Liver (tissue), 9 donors: ENCODE results near the gene SMIM29. TPM values are rescaled to one million over a fixed set of nuclear protein-coding genes. Genes with fewer than 3 reads are reported as not detected.
A peak's percentile ranks its signal among the peaks of the same experiment; 100 is the strongest.

ENCODE experiments used
- DNase-seq: peaks from one replicate; pipeline ENCODE4 v3.0.0-alpha.2; 2017; ENCODE audit warnings: low spot score
- H3K27ac ChIP-seq, 2 donors: one replicate each; pipeline ENCODE4 v1.7.0; 2013; ENCODE audit warnings: inconsistent platforms in 2 of 2, low read length in 2 of 2, control low read depth in 1 of 2, low read depth in 1 of 2, mild to moderate bottlenecking in 1 of 2
- H3K27me3 ChIP-seq, 4 donors: one replicate each; pipeline versions ENCODE4 v1.6.1 to v1.7.0; 2013; ENCODE audit warnings: low read length in 3 of 4, inconsistent platforms in 1 of 4, mild to moderate bottlenecking in 1 of 4, moderate library complexity in 1 of 4; ENCODE audit not compliant: control insufficient read depth in 4 of 4, insufficient read depth in 4 of 4
- H3K36me3 ChIP-seq, 4 donors: one replicate each; pipeline versions ENCODE4 v1.6.1 to v1.7.0; 2013; ENCODE audit warnings: low read length in 3 of 4, mild to moderate bottlenecking in 3 of 4, low read depth in 1 of 4, moderate library complexity in 1 of 4; ENCODE audit not compliant: control insufficient read depth in 4 of 4, insufficient read depth in 3 of 4
- H3K4me1 ChIP-seq, 4 donors: one replicate each; pipeline versions ENCODE4 v1.6.1 to v1.7.0; 2013; ENCODE audit warnings: low read length in 3 of 4, mild to moderate bottlenecking in 3 of 4, moderate library complexity in 1 of 4; ENCODE audit not compliant: control insufficient read depth in 4 of 4, insufficient read depth in 4 of 4
- H3K4me3 ChIP-seq, 3 donors: one replicate each; pipeline versions ENCODE4 v1.6.1 to v1.7.0; 2013; ENCODE audit warnings: low read length in 3 of 3, control low read depth in 1 of 3, low read depth in 1 of 3, mild to moderate bottlenecking in 1 of 3
- H3K9ac ChIP-seq, 2 donors: one replicate each; pipeline ENCODE4 v1.7.0; 2013; ENCODE audit warnings: low read length in 2 of 2, mild to moderate bottlenecking in 2 of 2, moderate library complexity in 2 of 2, control low read depth in 1 of 2, low read depth in 1 of 2
- H3K9me3 ChIP-seq, 4 donors: one replicate each; pipeline versions ENCODE4 v1.6.1 to v1.7.0; 2013; ENCODE audit warnings: low read length in 3 of 4; ENCODE audit not compliant: control insufficient read depth in 4 of 4
- ATF3 ChIP-seq: IDR thresholded peaks from 2 replicates; pipeline ENCODE4 v1.6.1; 2016; ENCODE audit warnings: antibody characterized with exemption
- EGR1 ChIP-seq, 2 donors: IDR thresholded peaks; 2 replicates each; pipeline ENCODE4 v1.6.1; 2016 to 2018; ENCODE audit warnings: antibody characterized with exemption in 2 of 2, low read depth in 2 of 2
- FOXA1 ChIP-seq: IDR thresholded peaks from 2 replicates; pipeline ENCODE4 v1.6.1; 2016; ENCODE audit warnings: antibody characterized with exemption
- FOXA2 ChIP-seq: IDR thresholded peaks from 2 replicates; pipeline ENCODE4 v1.6.1; 2016; ENCODE audit warnings: antibody characterized with exemption
- GABPA ChIP-seq, 2 donors: IDR thresholded peaks in 1 of 2; conservative IDR thresholded peaks in 1 of 2; 2 replicates each; pipeline ENCODE4 v1.6.1; 2016; ENCODE audit warnings: antibody characterized with exemption in 2 of 2, mild to moderate bottlenecking in 1 of 2, moderate library complexity in 1 of 2
- HNF4A ChIP-seq, 2 donors: conservative IDR thresholded peaks; 2 replicates each; pipeline ENCODE4 v1.6.1; 2016; ENCODE audit warnings: antibody characterized with exemption in 2 of 2, mild to moderate bottlenecking in 2 of 2
- HNF4G ChIP-seq: IDR thresholded peaks from 2 replicates; pipeline ENCODE4 v1.6.1; 2016; ENCODE audit warnings: antibody characterized with exemption
- JUND ChIP-seq, 2 donors: IDR thresholded peaks; 2 replicates each; pipeline ENCODE4 v1.6.1; 2016; ENCODE audit warnings: antibody characterized with exemption in 2 of 2
- MAX ChIP-seq: IDR thresholded peaks from 2 replicates; pipeline ENCODE4 v1.6.1; 2016; ENCODE audit warnings: antibody characterized with exemption
- NR2F2 ChIP-seq: IDR thresholded peaks from 2 replicates; pipeline ENCODE4 v1.6.1; 2016; ENCODE audit warnings: antibody characterized with exemption
- RAD21 ChIP-seq, 2 donors: IDR thresholded peaks; 2 replicates each; pipeline ENCODE4 v1.6.1; 2016; ENCODE audit warnings: antibody characterized with exemption in 2 of 2, mild to moderate bottlenecking in 2 of 2
- REST ChIP-seq: IDR thresholded peaks from 2 replicates; pipeline ENCODE4 v1.6.1; 2016; ENCODE audit warnings: antibody characterized with exemption, mild to moderate bottlenecking
- RXRA ChIP-seq, 2 donors: IDR thresholded peaks; 2 replicates each; pipeline ENCODE4 v1.6.1; 2017 to 2018; ENCODE audit warnings: antibody characterized with exemption in 2 of 2, mild to moderate bottlenecking in 1 of 2
- SP1 ChIP-seq: IDR thresholded peaks from 2 replicates; pipeline ENCODE4 v1.6.1; 2018; ENCODE audit warnings: antibody characterized with exemption, mild to moderate bottlenecking
- TAF1 ChIP-seq: conservative IDR thresholded peaks from 2 replicates; pipeline ENCODE4 v1.6.1; 2016; ENCODE audit warnings: antibody characterized with exemption, mild to moderate bottlenecking
- YY1 ChIP-seq: IDR thresholded peaks from 2 replicates; pipeline ENCODE4 v1.6.1; 2016; ENCODE audit warnings: antibody characterized with exemption, mild to moderate bottlenecking
- ZBTB33 ChIP-seq: IDR thresholded peaks from 2 replicates; pipeline ENCODE4 v1.6.1; 2016; ENCODE audit warnings: antibody characterized with exemption
- WGBS: extraction: QIAGEN DNeasy Blood & Tissue Kit; methylation state at CpG from one replicate; pipeline ENCODE4 v1.1.7; 2013; 5-methylcytosine and 5-hydroxymethylcytosine counted together
- polyA plus RNA-seq, 2 donors: library from polyadenylated mRNA; stranded (reverse) in 1 of 2; unstranded in 1 of 2; fragments of 200-250 nt in 1 of 2; fragments of >200 nt in 1 of 2; fragmentation: Nextera tagmentation in 1 of 2; extraction: Ambion mirVana in 1 of 2; gene quantifications; one replicate each; pipeline versions ENCODE4 v1.2.1 to v1.2.3, GENCODE V29; 2013 to 2015
- total RNA-seq, 2 donors: library from RNA; depleted of rRNA; stranded (reverse); fragments of >200 nt; gene quantifications; one replicate each; pipeline ENCODE4 v1.2.3, GENCODE V29; 2014
- donor health status: healthy.
- donor health status: healthy.
- donor health status: healthy.
- donor health status: healthy.
- donor health status: healthy.

Gene SMIM29
- total and polyA plus RNA-seq, 4 donors: 2.4 to 11.3 (median 6.7) TPM

- no peak overlapping the region for H3K27ac ChIP-seq
- no peak for DNase-seq
- H3K9ac ChIP-seq: no peak overlapping the region
- H3K27me3 ChIP-seq: no peaks in the 10 kb centered on the region
- H3K4me1 ChIP-seq: peaks cover 2 to 10% (median 6%) of the 10 kb centered on the region in 4 donors
- H3K36me3 ChIP-seq: no peaks in the 10 kb centered on the region
- no peak overlapping the region for H3K4me3 ChIP-seq
- no peak for TF ChIP-seq GABPA (IDR thresholded peaks at IDR 0.05 in 1 of 2, conservative IDR thresholded peaks at IDR 0.05 in 1 of 2)
- no peak for TF ChIP-seq ZBTB33
- no peak for TF ChIP-seq TAF1
- TF ChIP-seq FOXA1: no peak
- no peak for TF ChIP-seq EGR1 (IDR thresholded peaks at IDR 0.05; ENCODE audit: low read depth in 2 of 2)
- no peak for TF ChIP-seq RAD21 (IDR thresholded peaks at IDR 0.05)
- no peak for TF ChIP-seq HNF4G
- TF ChIP-seq ATF3: no peak
- TF ChIP-seq REST: no peak
- TF ChIP-seq HNF4A (conservative IDR thresholded peaks at IDR 0.05): no peak
- H3K9me3 ChIP-seq: no peaks in the 10 kb centered on the region
- 77% methylated on average over 5 of the region's 5 CpGs for WGBS
These were observed 48.4 kb downstream of the SMIM29 start for GRCh38 chr6:34200340-34200971.

GRCh38 chr6:34196833-34197195 lies 52.0 kb downstream of the SMIM29 start:
- WGBS: 56% methylated on average over 10 of the region's 10 CpGs
- TF ChIP-seq YY1 (no peak), TAF1 (no peak), GABPA (IDR thresholded peaks at IDR 0.05 in 1 of 2, conservative IDR thresholded peaks at IDR 0.05 in 1 of 2) (no peak), FOXA2 (no peak), REST (no peak), ZBTB33 (no peak), RXRA (IDR thresholded peaks at IDR 0.05) (no peak), JUND (IDR thresholded peaks at IDR 0.05) (no peak), MAX (no peak), FOXA1 (no peak), NR2F2 (no peak), EGR1 (IDR thresholded peaks at IDR 0.05; ENCODE audit: low read depth in 2 of 2) (no peak), HNF4G (no peak), SP1 (no peak), ATF3 (no peak), HNF4A (conservative IDR thresholded peaks at IDR 0.05) (no peak)

More at GRCh38 chr6:34196833-34197195, 52.0 kb downstream of the SMIM29 start:
- DNase-seq: no peak
- Histone ChIP-seq H3K4me3 (peak overlapping the region; percentile 33 to 66 (median 62)), H3K9ac (no peak overlapping the region), H3K27ac (peak overlapping the region in 1 of 2 donors; percentile 29), H3K36me3 (no peaks in the 10 kb centered on the region), H3K9me3 (no peaks in the 10 kb centered on the region), H3K27me3 (no peaks in the 10 kb centered on the region), H3K4me1 (peaks cover 2 to 10% (median 6%) of the 10 kb centered on the region in 4 donors)
